Measurements from ENCODE around the gene DNHD1.

The DNHD1 gene

GRCh38 chr11:6609502-6610015 lies 112.5 kb downstream of the DNHD1 start:
- no peaks in the 10 kb centered on the region for H3K27me3 ChIP-seq (replicated peaks; ENCODE audit: insufficient read depth, low read length)
- H2AFZ ChIP-seq (ENCODE audit: low read length): no peak overlapping the region
- peaks cover 33% of the 10 kb centered on the region for H3F3A ChIP-seq (ENCODE audit: insufficient read depth, low read length)
- H3K9me3 ChIP-seq (replicated peaks; ENCODE audit: insufficient read depth, low read length): no peaks in the 10 kb centered on the region
- no peaks in the 10 kb centered on the region for H4K20me1 ChIP-seq (ENCODE audit: insufficient read depth, low read length)
- H3K79me2 ChIP-seq (ENCODE audit: low read length): peaks cover 35% of the 10 kb centered on the region
- H3K4me3 ChIP-seq (ENCODE audit: low read length): no peak overlapping the region
- no peak for DNase-seq
- TF ChIP-seq EZH2phosphoT487 (IDR thresholded peaks at IDR 0.05; ENCODE audit: low read length) (no peak), EZH2 (optimal IDR thresholded peaks at IDR 0.05; ENCODE audit: low read depth, low read length) (no peak)
- no peak overlapping the region for H3K9ac ChIP-seq (ENCODE audit: low read length)
- H3K36me3 ChIP-seq (replicated peaks; ENCODE audit: insufficient read depth, low read length): no peaks in the 10 kb centered on the region
- H3K4me1 ChIP-seq (ENCODE audit: low read length): peaks cover 43% of the 10 kb centered on the region
- no peaks in the 10 kb centered on the region for H3K9me2 ChIP-seq (replicated peaks; ENCODE audit: insufficient read depth, low read length)
- H3K4me2 ChIP-seq (ENCODE audit: low read depth, low read length): no peak overlapping the region
- H3K27ac ChIP-seq (ENCODE audit: low read length): no peak overlapping the region

- Histone ChIP-seq H3F3A (ENCODE audit: insufficient read depth, low read length) (peaks cover 30% of the 10 kb centered on the region), H4K20me1 (ENCODE audit: insufficient read depth, low read length) (no peaks in the 10 kb centered on the region), H3K9ac (ENCODE audit: low read length) (no peak overlapping the region), H2AFZ (ENCODE audit: low read length) (no peak overlapping the region), H3K4me1 (ENCODE audit: low read length) (peaks cover 35% of the 10 kb centered on the region), H3K4me3 (ENCODE audit: low read length) (no peak overlapping the region), H3K4me2 (ENCODE audit: low read depth, low read length) (no peak overlapping the region; the same call in 1 of the 2 replicates), H3K27ac (ENCODE audit: low read length) (no peak overlapping the region), H3K79me2 (ENCODE audit: low read length) (peaks cover 25% of the 10 kb centered on the region), H3K27me3 (replicated peaks; ENCODE audit: insufficient read depth, low read length) (no peaks in the 10 kb centered on the region), H3K9me2 (replicated peaks; ENCODE audit: insufficient read depth, low read length) (no peaks in the 10 kb centered on the region), H3K36me3 (replicated peaks; ENCODE audit: insufficient read depth, low read length) (no peaks in the 10 kb centered on the region), H3K9me3 (replicated peaks; ENCODE audit: insufficient read depth, low read length) (no peaks in the 10 kb centered on the region)
- TF ChIP-seq EZH2phosphoT487 (IDR thresholded peaks at IDR 0.05; ENCODE audit: low read length) (no peak), EZH2 (optimal IDR thresholded peaks at IDR 0.05; ENCODE audit: low read depth, low read length) (no peak), CTCF (IDR thresholded peaks at IDR 0.05; ENCODE audit: low read length) (no peak)
- DNase-seq: no peak
Observed at GRCh38 chr11:6610591-6610990, 113.5 kb downstream of the DNHD1 start.

- H3K9me2 ChIP-seq (replicated peaks; ENCODE audit: insufficient read depth, low read length): no peaks in the 10 kb centered on the region
- peaks cover 29% of the 10 kb centered on the region for H3K4me1 ChIP-seq (ENCODE audit: low read length)
- H4K20me1 ChIP-seq (ENCODE audit: insufficient read depth, low read length): no peaks in the 10 kb centered on the region
- DNase-seq: no peak
- H2AFZ ChIP-seq (ENCODE audit: low read length): no peak overlapping the region
- H3K4me2 ChIP-seq (ENCODE audit: low read depth, low read length): peak overlapping the region; percentile 88
- H3K9ac ChIP-seq (ENCODE audit: low read length): peak overlapping the region; percentile 81
- TF ChIP-seq EZH2 (optimal IDR thresholded peaks at IDR 0.05; ENCODE audit: low read depth, low read length): no peak
- no peak for TF ChIP-seq EZH2phosphoT487 (IDR thresholded peaks at IDR 0.05; ENCODE audit: low read length)
- no peak for TF ChIP-seq CTCF (IDR thresholded peaks at IDR 0.05; ENCODE audit: low read length)
- no peaks in the 10 kb centered on the region for H3K36me3 ChIP-seq (replicated peaks; ENCODE audit: insufficient read depth, low read length)
- no peaks in the 10 kb centered on the region for H3K27me3 ChIP-seq (replicated peaks; ENCODE audit: insufficient read depth, low read length)
- H3K27ac ChIP-seq (ENCODE audit: low read length): peak overlapping the region; percentile 20; the same call in 1 of the 2 replicates
- H3K79me2 ChIP-seq (ENCODE audit: low read length): peaks cover 24% of the 10 kb centered on the region
- peak overlapping the region; percentile 78 for H3K4me3 ChIP-seq (ENCODE audit: low read length)
- H3K9me3 ChIP-seq (replicated peaks; ENCODE audit: insufficient read depth, low read length): no peaks in the 10 kb centered on the region
- peaks cover 26% of the 10 kb centered on the region for H3F3A ChIP-seq (ENCODE audit: insufficient read depth, low read length)
Observed at GRCh38 chr11:6611092-6611962, 114.2 kb downstream of the DNHD1 start.

GRCh38 chr11:6611963-6612212 lies 114.8 kb downstream of the DNHD1 start:
- peak overlapping the region; percentile 88 for H3K4me2 ChIP-seq (ENCODE audit: low read depth, low read length)
- peak overlapping the region; percentile 81 for H3K9ac ChIP-seq (ENCODE audit: low read length)
- no peaks in the 10 kb centered on the region for H3K36me3 ChIP-seq (replicated peaks; ENCODE audit: insufficient read depth, low read length)
- H3K4me1 ChIP-seq (ENCODE audit: low read length): peaks cover 24% of the 10 kb centered on the region
- no peaks in the 10 kb centered on the region for H4K20me1 ChIP-seq (ENCODE audit: insufficient read depth, low read length)
- H3K27ac ChIP-seq (ENCODE audit: low read length): peak overlapping the region; percentile 94; the same call in 1 of the 2 replicates
- H3K4me3 ChIP-seq (ENCODE audit: low read length): peak overlapping the region; percentile 78
- DNase-seq: no peak
- TF ChIP-seq EZH2 (optimal IDR thresholded peaks at IDR 0.05; ENCODE audit: low read depth, low read length) (no peak), EZH2phosphoT487 (IDR thresholded peaks at IDR 0.05; ENCODE audit: low read length) (no peak), CTCF (IDR thresholded peaks at IDR 0.05; ENCODE audit: low read length) (no peak)
- no peaks in the 10 kb centered on the region for H3K9me3 ChIP-seq (replicated peaks; ENCODE audit: insufficient read depth, low read length)
- no peaks in the 10 kb centered on the region for H3K27me3 ChIP-seq (replicated peaks; ENCODE audit: insufficient read depth, low read length)
- no peaks in the 10 kb centered on the region for H3K9me2 ChIP-seq (replicated peaks; ENCODE audit: insufficient read depth, low read length)
- H3F3A ChIP-seq (ENCODE audit: insufficient read depth, low read length): peaks cover 21% of the 10 kb centered on the region
- H2AFZ ChIP-seq (ENCODE audit: low read length): no peak overlapping the region
- H3K79me2 ChIP-seq (ENCODE audit: low read length): peaks cover 24% of the 10 kb centered on the region

Data from MM.1S (cell line).